Activated T-helper 1 cell treated with anti-CD3 and anti-CD28 coated beads, Interleukin-12 subunit alpha, Interleukin-12 subunit beta, Interleukin-2, Interleukin-4 antibody, amounts not matched to agents 30 ng/mL and 10 ng/mL and 1 ng/mL, durations not matched to agents 14 hours and 24 hours and 36 hours (primary cell): ENCODE data around the gene DENND2A. TPM values are rescaled to one million over a fixed set of nuclear protein-coding genes. Genes with fewer than 3 reads are reported as not detected.

Source experiments
- DNase-seq: peaks from one replicate; pipeline ENCODE4 v3.0.0; 2021; ENCODE audit warnings: low spot score
- H3K27ac Mint-ChIP-seq: one replicate; pipeline ENCODE4 v1.8.0; 2021; ENCODE audit warnings: mild to moderate bottlenecking, mixed read lengths
- H3K27me3 Mint-ChIP-seq: one replicate; pipeline ENCODE4 v1.8.0; 2022; ENCODE audit warnings: mild to moderate bottlenecking, moderate library complexity, mixed read lengths; ENCODE audit not compliant: insufficient read depth
- H3K36me3 Mint-ChIP-seq: one replicate; pipeline ENCODE4 v1.8.0; 2021; ENCODE audit warnings: low read depth, mixed read lengths
- H3K4me1 Mint-ChIP-seq: one replicate; pipeline ENCODE4 v1.8.0; 2021; ENCODE audit warnings: low read depth, mixed read lengths
- H3K4me3 Mint-ChIP-seq: one replicate; pipeline ENCODE4 v1.8.0; 2021; ENCODE audit warnings: mild to moderate bottlenecking, moderate library complexity, mixed read lengths
- H3K9me3 Mint-ChIP-seq: one replicate; pipeline ENCODE4 v1.8.0; 2021; ENCODE audit warnings: mixed read lengths
- intact Hi-C: fragments of 100-400 bp; cut with micrococcal nuclease; formaldehyde crosslinking; loops from one replicate; pipeline ENCODE4 v1.15.1; 2024
- total RNA-seq: library from RNA; stranded (reverse); gene quantifications from 2 replicates; pipeline ENCODE4 v1.2.3, GENCODE V29; 2022

DENND2A gene
- total RNA-seq, 1 donor from 2014 or later = not detected

GRCh38 chr7:140619176-140619575, 21.4 kb downstream of the DENND2A start:
- peaks cover 2% of the 10 kb centered on the region for H3K27me3 Mint-ChIP-seq
- H3K4me3 Mint-ChIP-seq = no peak overlapping the region
- H3K9me3 Mint-ChIP-seq = no peaks in the 10 kb centered on the region
- intact Hi-C loops = no loop called here
- no peak overlapping the region for H3K27ac Mint-ChIP-seq
- H3K36me3 Mint-ChIP-seq = no peaks in the 10 kb centered on the region
- DNase-seq = no peak
- H3K4me1 Mint-ChIP-seq = no peaks in the 10 kb centered on the region

DNA sequence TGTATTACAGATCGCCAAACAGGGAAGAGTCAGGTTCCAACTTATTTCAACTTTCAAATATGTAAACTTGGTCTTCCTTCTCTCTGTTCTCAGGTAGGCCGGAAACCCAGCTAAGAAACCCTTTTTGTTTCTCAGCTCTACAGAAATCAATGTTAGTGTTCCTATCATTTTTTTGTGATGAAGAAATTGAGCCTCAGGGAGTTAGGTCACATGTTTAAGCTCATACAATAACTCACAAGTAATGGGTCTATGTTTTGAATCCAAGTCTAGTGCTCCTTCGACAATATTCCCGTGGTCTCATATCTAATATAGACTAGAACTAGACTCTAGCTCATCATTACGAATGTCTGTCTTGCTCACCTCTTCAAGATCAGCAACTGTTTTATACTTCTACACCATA, 22.3 kb downstream of the DENND2A start:
- Mint-ChIP-seq H3K4me3 (no peak overlapping the region), H3K36me3 (no peaks in the 10 kb centered on the region), H3K27me3 (peaks cover 3% of the 10 kb centered on the region), H3K27ac (no peak overlapping the region), H3K9me3 (no peaks in the 10 kb centered on the region), H3K4me1 (no peaks in the 10 kb centered on the region)
- DNase-seq = no peak
- intact Hi-C loops = no loop called here

- Mint-ChIP-seq H3K27me3 (peaks cover 3% of the 10 kb centered on the region), H3K4me3 (no peak overlapping the region)
Observed at GRCh38 chr7:140617081-140617480, 23.5 kb downstream of the DENND2A start.

DNA sequence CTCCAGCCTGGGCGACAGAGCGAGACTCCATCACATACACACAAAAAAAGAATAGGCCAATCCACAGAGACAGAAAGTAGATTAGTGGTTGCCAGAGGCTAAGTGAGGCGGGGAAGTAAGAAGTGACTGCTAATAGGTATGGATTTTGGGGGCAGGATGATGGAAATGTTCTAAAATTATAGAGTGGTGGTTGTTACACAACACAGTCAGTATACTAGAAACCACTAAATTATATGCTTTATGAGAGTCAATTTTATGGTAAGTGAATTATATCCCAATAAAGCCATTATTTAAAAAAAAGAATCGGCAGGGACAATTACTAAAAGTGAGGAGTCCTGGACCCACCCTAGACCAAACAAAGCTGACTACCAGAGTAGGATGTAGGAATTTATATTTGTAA, 24.3 kb downstream of the DENND2A start:
- intact Hi-C loops = no loop called here
- DNase-seq = no peak
- Mint-ChIP-seq H3K27ac (no peak overlapping the region), H3K4me3 (no peak overlapping the region), H3K9me3 (no peaks in the 10 kb centered on the region), H3K4me1 (no peaks in the 10 kb centered on the region), H3K27me3 (peaks cover 3% of the 10 kb centered on the region), H3K36me3 (no peaks in the 10 kb centered on the region)

More at GRCh38 chr7:140617081-140617480, 23.5 kb downstream of the DENND2A start:
- H3K36me3 Mint-ChIP-seq = no peaks in the 10 kb centered on the region
- DNase-seq = no peak
- no peaks in the 10 kb centered on the region for H3K9me3 Mint-ChIP-seq
- intact Hi-C loops = no loop called here
- H3K27ac Mint-ChIP-seq = no peak overlapping the region
- no peaks in the 10 kb centered on the region for H3K4me1 Mint-ChIP-seq

GRCh38 chr7:140611641-140612040, 29.0 kb downstream of the DENND2A start:
- Mint-ChIP-seq H3K4me3 (no peak overlapping the region), H3K36me3 (no peaks in the 10 kb centered on the region), H3K9me3 (no peaks in the 10 kb centered on the region), H3K27me3 (peaks cover 3% of the 10 kb centered on the region), H3K27ac (no peak overlapping the region), H3K4me1 (no peaks in the 10 kb centered on the region)
- intact Hi-C loops = no loop called here
- no peak for DNase-seq

- DNase-seq = no peak
Observed at GRCh38 chr7:140610204-140611165, 30.1 kb downstream of the DENND2A start.

GRCh38 chr7:140609646-140610045, 31.0 kb downstream of the DENND2A start:
- H3K27me3 Mint-ChIP-seq = peaks cover 3% of the 10 kb centered on the region
- H3K36me3 Mint-ChIP-seq = no peaks in the 10 kb centered on the region
- no peaks in the 10 kb centered on the region for H3K9me3 Mint-ChIP-seq
- intact Hi-C loops = no loop called here
- H3K27ac Mint-ChIP-seq = no peak overlapping the region
- no peaks in the 10 kb centered on the region for H3K4me1 Mint-ChIP-seq
- no peak for DNase-seq
- no peak overlapping the region for H3K4me3 Mint-ChIP-seq

More at GRCh38 chr7:140610204-140611165, 30.1 kb downstream of the DENND2A start:
- Mint-ChIP-seq H3K27ac (no peak overlapping the region), H3K36me3 (no peaks in the 10 kb centered on the region), H3K9me3 (no peaks in the 10 kb centered on the region), H3K4me3 (no peak overlapping the region), H3K27me3 (peaks cover 3% of the 10 kb centered on the region), H3K4me1 (no peaks in the 10 kb centered on the region)
- intact Hi-C loops = no loop called here

DNA sequence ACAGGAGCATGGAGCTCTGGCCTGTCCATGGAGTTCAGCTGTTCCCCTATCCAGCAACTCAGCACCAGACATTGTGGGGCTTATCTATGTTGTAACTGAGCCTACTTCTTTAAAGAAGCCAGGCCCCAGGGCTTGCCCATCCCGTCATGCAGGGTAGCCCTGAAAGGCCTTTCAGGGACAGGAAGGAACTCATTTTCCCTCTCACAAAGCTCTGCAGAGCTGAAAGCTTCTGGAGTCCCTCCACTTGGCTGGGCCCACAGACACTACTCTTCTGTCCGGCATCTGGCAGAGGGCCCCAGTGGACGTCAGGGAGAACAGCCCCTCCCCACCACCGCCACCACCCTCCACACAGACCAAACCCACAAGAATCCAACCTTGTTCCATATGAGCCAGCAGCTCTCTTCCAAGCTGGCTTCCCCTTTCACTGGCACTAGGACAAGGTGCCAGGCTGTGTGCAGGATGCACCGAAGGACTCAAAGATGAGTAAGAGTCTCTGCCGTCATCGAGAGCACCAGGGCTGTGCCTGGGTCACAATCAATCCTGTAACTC, 33.1 kb downstream of the DENND2A start:
- H3K27me3 Mint-ChIP-seq = no peaks in the 10 kb centered on the region
- H3K27ac Mint-ChIP-seq = no peak overlapping the region
- H3K9me3 Mint-ChIP-seq = no peaks in the 10 kb centered on the region
- H3K4me1 Mint-ChIP-seq = no peaks in the 10 kb centered on the region
- DNase-seq = no peak
- no peak overlapping the region for H3K4me3 Mint-ChIP-seq
- intact Hi-C loops = no loop called here
- H3K36me3 Mint-ChIP-seq = no peaks in the 10 kb centered on the region

- no peaks in the 10 kb centered on the region for H3K4me1 Mint-ChIP-seq
- no peaks in the 10 kb centered on the region for H3K36me3 Mint-ChIP-seq
- H3K4me3 Mint-ChIP-seq = no peak overlapping the region
- H3K27ac Mint-ChIP-seq = no peak overlapping the region
- no peak for DNase-seq
- H3K9me3 Mint-ChIP-seq = no peaks in the 10 kb centered on the region
- intact Hi-C loops = no loop called here
- peaks cover 4% of the 10 kb centered on the region for H3K27me3 Mint-ChIP-seq
Observed at GRCh38 chr7:140605337-140605736, 35.3 kb downstream of the DENND2A start.

- H3K4me3 Mint-ChIP-seq = no peak overlapping the region
- intact Hi-C loops = no loop called here
- no peaks in the 10 kb centered on the region for H3K4me1 Mint-ChIP-seq
- H3K36me3 Mint-ChIP-seq = no peaks in the 10 kb centered on the region
- H3K9me3 Mint-ChIP-seq = no peaks in the 10 kb centered on the region
- H3K27ac Mint-ChIP-seq = no peak overlapping the region
- no peak for DNase-seq
- peaks cover 9% of the 10 kb centered on the region for H3K27me3 Mint-ChIP-seq
Observed at GRCh38 chr7:140604760-140605159, 35.9 kb downstream of the DENND2A start.

GRCh38 chr7:140604076-140604475, 36.5 kb downstream of the DENND2A start:
- H3K27me3 Mint-ChIP-seq = peaks cover 10% of the 10 kb centered on the region
- intact Hi-C loops = no loop called here
- H3K4me1 Mint-ChIP-seq = no peaks in the 10 kb centered on the region
- H3K9me3 Mint-ChIP-seq = no peaks in the 10 kb centered on the region
- H3K36me3 Mint-ChIP-seq = no peaks in the 10 kb centered on the region
- DNase-seq = no peak
- no peak overlapping the region for H3K27ac Mint-ChIP-seq
- H3K4me3 Mint-ChIP-seq = no peak overlapping the region

- Mint-ChIP-seq H3K27me3 (peaks cover 11% of the 10 kb centered on the region), H3K4me3 (no peak overlapping the region), H3K27ac (no peak overlapping the region), H3K9me3 (no peaks in the 10 kb centered on the region), H3K4me1 (no peaks in the 10 kb centered on the region), H3K36me3 (no peaks in the 10 kb centered on the region)
- no peak for DNase-seq
- intact Hi-C loops = no loop called here
Observed at GRCh38 chr7:140601566-140602174, 38.9 kb downstream of the DENND2A start.

GRCh38 chr7:140600341-140600740, 40.3 kb downstream of the DENND2A start:
- no peak for DNase-seq
- Mint-ChIP-seq H3K4me1 (no peaks in the 10 kb centered on the region), H3K4me3 (no peak overlapping the region), H3K36me3 (no peaks in the 10 kb centered on the region), H3K9me3 (no peaks in the 10 kb centered on the region), H3K27ac (no peak overlapping the region), H3K27me3 (peaks cover 17% of the 10 kb centered on the region)
- intact Hi-C loops = no loop called here
